ENCODE results near the gene CDK6. TPM values are rescaled to one million over a fixed set of nuclear protein-coding genes. Genes with fewer than 3 reads are reported as not detected.
A peak's percentile ranks its signal among the peaks of the same experiment; 100 is the strongest.

CDK6 gene
- total and polyA plus RNA-seq, 9 of the 15 experiments (the other 6 are each of a cell fraction or from before 2014, with no cell fraction given) = 7.6 to 109 (median 44.4) TPM

DNA sequence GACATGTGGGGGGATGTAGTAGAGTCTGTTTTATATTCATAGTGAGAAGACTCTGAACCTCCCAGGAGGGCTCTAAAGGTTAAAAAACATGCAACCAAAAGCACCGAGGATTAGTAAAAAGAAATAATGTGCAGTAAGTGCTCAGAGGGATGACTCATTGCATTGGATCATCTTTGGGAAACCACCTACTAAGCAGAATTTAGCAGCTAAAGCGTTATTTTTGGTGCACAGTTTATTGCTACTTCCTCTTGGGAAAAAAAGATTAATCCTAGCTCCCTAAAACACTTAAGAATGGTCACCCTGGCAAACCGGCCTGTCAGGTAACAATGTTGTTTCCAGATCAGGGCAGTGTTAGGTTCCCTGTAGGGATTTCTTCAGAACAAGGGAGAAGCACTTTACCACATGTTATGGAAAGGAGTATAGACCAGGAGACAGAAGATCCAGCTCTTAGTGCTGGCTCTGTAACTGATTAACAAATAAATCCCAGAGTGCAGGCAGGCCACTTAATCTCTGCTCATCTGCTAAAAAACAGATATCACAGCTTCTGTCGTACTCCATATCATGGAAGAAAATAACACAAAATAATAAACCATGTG is 201.4 kb downstream of the CDK6 start (continued):
- TF ChIP-seq, protein P1, sequence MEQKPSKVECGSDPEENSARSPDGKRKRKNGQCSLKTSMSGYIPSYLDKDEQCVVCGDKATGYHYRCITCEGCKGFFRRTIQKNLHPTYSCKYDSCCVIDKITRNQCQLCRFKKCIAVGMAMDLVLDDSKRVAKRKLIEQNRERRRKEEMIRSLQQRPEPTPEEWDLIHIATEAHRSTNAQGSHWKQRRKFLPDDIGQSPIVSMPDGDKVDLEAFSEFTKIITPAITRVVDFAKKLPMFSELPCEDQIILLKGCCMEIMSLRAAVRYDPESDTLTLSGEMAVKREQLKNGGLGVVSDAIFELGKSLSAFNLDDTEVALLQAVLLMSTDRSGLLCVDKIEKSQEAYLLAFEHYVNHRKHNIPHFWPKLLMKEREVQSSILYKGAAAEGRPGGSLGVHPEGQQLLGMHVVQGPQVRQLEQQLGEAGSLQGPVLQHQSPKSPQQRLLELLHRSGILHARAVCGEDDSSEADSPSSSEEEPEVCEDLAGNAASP (IDR thresholded peaks at IDR 0.05) = no peak
- TF ChIP-seq, protein P2, sequence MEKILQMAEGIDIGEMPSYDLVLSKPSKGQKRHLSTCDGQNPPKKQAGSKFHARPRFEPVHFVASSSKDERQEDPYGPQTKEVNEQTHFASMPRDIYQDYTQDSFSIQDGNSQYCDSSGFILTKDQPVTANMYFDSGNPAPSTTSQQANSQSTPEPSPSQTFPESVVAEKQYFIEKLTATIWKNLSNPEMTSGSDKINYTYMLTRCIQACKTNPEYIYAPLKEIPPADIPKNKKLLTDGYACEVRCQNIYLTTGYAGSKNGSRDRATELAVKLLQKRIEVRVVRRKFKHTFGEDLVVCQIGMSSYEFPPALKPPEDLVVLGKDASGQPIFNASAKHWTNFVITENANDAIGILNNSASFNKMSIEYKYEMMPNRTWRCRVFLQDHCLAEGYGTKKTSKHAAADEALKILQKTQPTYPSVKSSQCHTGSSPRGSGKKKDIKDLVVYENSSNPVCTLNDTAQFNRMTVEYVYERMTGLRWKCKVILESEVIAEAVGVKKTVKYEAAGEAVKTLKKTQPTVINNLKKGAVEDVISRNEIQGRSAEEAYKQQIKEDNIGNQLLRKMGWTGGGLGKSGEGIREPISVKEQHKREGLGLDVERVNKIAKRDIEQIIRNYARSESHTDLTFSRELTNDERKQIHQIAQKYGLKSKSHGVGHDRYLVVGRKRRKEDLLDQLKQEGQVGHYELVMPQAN (IDR thresholded peaks at IDR 0.05; ENCODE audit: borderline replicate concordance) = no peak
- no peak for TF ChIP-seq TCF7 (IDR thresholded peaks at IDR 0.05; ENCODE audit: borderline replicate concordance)
- no peak for TF ChIP-seq GABPB1 (CRISPR knock-in tag; IDR thresholded peaks at IDR 0.05)
- no peak for TF ChIP-seq ZNF41 (CRISPR knock-in tag; conservative IDR thresholded peaks at IDR 0.05)
- no peak for TF ChIP-seq PTBP1 (IDR thresholded peaks at IDR 0.05; ENCODE audit: low read depth, low read length)
- no peak for TF ChIP-seq HDAC8 (tag; IDR thresholded peaks at IDR 0.05)
- no peak for TF ChIP-seq ZNF589 (CRISPR knock-in tag; IDR thresholded peaks at IDR 0.05; ENCODE audit: low read depth)
- TF ChIP-seq, protein P3, sequence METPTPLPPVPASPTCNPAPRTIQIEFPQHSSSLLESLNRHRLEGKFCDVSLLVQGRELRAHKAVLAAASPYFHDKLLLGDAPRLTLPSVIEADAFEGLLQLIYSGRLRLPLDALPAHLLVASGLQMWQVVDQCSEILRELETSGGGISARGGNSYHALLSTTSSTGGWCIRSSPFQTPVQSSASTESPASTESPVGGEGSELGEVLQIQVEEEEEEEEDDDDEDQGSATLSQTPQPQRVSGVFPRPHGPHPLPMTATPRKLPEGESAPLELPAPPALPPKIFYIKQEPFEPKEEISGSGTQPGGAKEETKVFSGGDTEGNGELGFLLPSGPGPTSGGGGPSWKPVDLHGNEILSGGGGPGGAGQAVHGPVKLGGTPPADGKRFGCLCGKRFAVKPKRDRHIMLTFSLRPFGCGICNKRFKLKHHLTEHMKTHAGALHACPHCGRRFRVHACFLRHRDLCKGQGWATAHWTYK (CRISPR knock-in tag; IDR thresholded peaks at IDR 0.05) = no peak
- TF ChIP-seq ZNF354B (CRISPR knock-in tag; IDR thresholded peaks at IDR 0.05) = no peak
- no peak for TF ChIP-seq PHTF2 (CRISPR knock-in tag; IDR thresholded peaks at IDR 0.05)
- peak; percentile 52; the same call in 1 of the 2 replicates for TF ChIP-seq SMARCE1 (IDR thresholded peaks at IDR 0.05)
- no peak for TF ChIP-seq NFYB (IDR thresholded peaks at IDR 0.05; ENCODE audit: extremely low read depth, insufficient read length)
- TF ChIP-seq, protein P4, sequence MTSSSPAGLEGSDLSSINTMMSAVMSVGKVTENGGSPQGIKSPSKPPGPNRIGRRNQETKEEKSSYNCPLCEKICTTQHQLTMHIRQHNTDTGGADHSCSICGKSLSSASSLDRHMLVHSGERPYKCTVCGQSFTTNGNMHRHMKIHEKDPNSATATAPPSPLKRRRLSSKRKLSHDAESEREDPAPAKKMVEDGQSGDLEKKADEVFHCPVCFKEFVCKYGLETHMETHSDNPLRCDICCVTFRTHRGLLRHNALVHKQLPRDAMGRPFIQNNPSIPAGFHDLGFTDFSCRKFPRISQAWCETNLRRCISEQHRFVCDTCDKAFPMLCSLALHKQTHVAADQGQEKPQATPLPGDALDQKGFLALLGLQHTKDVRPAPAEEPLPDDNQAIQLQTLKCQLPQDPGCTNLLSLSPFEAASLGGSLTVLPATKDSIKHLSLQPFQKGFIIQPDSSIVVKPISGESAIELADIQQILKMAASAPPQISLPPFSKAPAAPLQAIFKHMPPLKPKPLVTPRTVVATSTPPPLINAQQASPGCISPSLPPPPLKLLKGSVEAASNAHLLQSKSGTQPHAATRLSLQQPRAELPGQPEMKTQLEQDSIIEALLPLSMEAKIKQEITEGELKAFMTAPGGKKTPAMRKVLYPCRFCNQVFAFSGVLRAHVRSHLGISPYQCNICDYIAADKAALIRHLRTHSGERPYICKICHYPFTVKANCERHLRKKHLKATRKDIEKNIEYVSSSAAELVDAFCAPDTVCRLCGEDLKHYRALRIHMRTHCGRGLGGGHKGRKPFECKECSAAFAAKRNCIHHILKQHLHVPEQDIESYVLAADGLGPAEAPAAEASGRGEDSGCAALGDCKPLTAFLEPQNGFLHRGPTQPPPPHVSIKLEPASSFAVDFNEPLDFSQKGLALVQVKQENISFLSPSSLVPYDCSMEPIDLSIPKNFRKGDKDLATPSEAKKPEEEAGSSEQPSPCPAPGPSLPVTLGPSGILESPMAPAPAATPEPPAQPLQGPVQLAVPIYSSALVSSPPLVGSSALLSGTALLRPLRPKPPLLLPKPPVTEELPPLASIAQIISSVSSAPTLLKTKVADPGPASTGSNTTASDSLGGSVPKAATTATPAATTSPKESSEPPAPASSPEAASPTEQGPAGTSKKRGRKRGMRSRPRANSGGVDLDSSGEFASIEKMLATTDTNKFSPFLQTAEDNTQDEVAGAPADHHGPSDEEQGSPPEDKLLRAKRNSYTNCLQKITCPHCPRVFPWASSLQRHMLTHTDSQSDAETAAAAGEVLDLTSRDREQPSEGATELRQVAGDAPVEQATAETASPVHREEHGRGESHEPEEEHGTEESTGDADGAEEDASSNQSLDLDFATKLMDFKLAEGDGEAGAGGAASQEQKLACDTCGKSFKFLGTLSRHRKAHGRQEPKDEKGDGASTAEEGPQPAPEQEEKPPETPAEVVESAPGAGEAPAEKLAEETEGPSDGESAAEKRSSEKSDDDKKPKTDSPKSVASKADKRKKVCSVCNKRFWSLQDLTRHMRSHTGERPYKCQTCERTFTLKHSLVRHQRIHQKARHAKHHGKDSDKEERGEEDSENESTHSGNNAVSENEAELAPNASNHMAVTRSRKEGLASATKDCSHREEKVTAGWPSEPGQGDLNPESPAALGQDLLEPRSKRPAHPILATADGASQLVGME (CRISPR knock-in tag; IDR thresholded peaks at IDR 0.05) = no peak
- no peak; the same call in 1 of the 2 replicates for TF ChIP-seq NFATC3 (IDR thresholded peaks at IDR 0.05)
- peak; percentile 51 for TF ChIP-seq ARID1B (IDR thresholded peaks at IDR 0.05)
- TF ChIP-seq KLF6 (CRISPR knock-in tag; IDR thresholded peaks at IDR 0.05; ENCODE audit: borderline replicate concordance) = no peak
- TF ChIP-seq KDM1A (IDR thresholded peaks at IDR 0.05) = no peak
- TF ChIP-seq KDM2B (CRISPR knock-in tag; IDR thresholded peaks at IDR 0.05) = no peak
- TF ChIP-seq ZNF764 (CRISPR knock-in tag; IDR thresholded peaks at IDR 0.05; ENCODE audit: low read depth) = no peak

Data from K562 (cell line).